HepG2 (cell line): ENCODE data around the gene PXDC1. TPM values are rescaled to one million over a fixed set of nuclear protein-coding genes. Genes with fewer than 3 reads are reported as not detected.

Experiments used
- CBX1 ChIP-seq: IDR thresholded peaks from one replicate; pipeline ENCODE4 v1.6.1; 2016; ENCODE audit warnings: antibody characterized with exemption, low read depth
- GLMP ChIP-seq: sonication (generic); formaldehyde crosslinking; IDR thresholded peaks from 2 replicates; pipeline ENCODE4 v1.9.0; 2021; ENCODE audit warnings: missing genetic modification reagents, mild to moderate bottlenecking, borderline replicate concordance
- IRF9 ChIP-seq: sonication (generic); formaldehyde crosslinking; IDR thresholded peaks from 2 replicates; pipeline ENCODE4 v1.8.0; 2022; ENCODE audit warnings: missing genetic modification reagents, mild to moderate bottlenecking, borderline replicate concordance
- KDM4B ChIP-seq: sonication (generic); formaldehyde crosslinking; IDR thresholded peaks from 2 replicates; pipeline ENCODE4 v1.4.0; 2020; ENCODE audit warnings: missing genetic modification reagents
- KDM6A ChIP-seq: IDR thresholded peaks from 2 replicates; pipeline ENCODE4 v1.6.1; 2016; ENCODE audit warnings: low read depth
- MEIS2 ChIP-seq: sonication (generic); formaldehyde crosslinking; IDR thresholded peaks from 2 replicates; pipeline ENCODE4 v1.9.0; 2021; ENCODE audit warnings: mild to moderate bottlenecking, missing genetic modification reagents
- MYPOP ChIP-seq: sonication (generic); formaldehyde crosslinking; IDR thresholded peaks from 2 replicates; pipeline ENCODE4 v1.8.1; 2023; ENCODE audit warnings: mild to moderate bottlenecking, moderate library complexity, missing genetic modification reagents
- NFRKB ChIP-seq: fragments of 450-650 bp; IDR thresholded peaks from 2 replicates; pipeline ENCODE4 v1.6.1; 2017
- NR2C2 ChIP-seq: sonication (generic); formaldehyde crosslinking; IDR thresholded peaks from 2 replicates; pipeline ENCODE4 v1.4.0; 2020; ENCODE audit warnings: missing genetic modification reagents, mild to moderate bottlenecking, moderate library complexity, borderline replicate concordance
- POLR2AphosphoS2 ChIP-seq: IDR thresholded peaks from 2 replicates; pipeline ENCODE4 v1.6.1; 2011; ENCODE audit warnings: low read depth, low read length, improper control_type of control experiment
- PPARG ChIP-seq: conservative IDR thresholded peaks from 2 replicates; pipeline ENCODE4 v1.6.1; 2016; ENCODE audit warnings: missing biosample characterization, missing genetic modification reagents
- PREB ChIP-seq: sonication (generic); formaldehyde crosslinking; IDR thresholded peaks from 2 replicates; pipeline ENCODE4 v1.4.0; 2020; ENCODE audit warnings: missing genetic modification reagents
- RARA ChIP-seq: IDR thresholded peaks from 2 replicates; pipeline ENCODE4 v1.6.1; 2016; ENCODE audit warnings: missing genetic modification reagents, missing compliant biosample characterization
- RBAK ChIP-seq: sonication (generic); formaldehyde crosslinking; IDR thresholded peaks from 2 replicates; pipeline ENCODE4 v1.5.1; 2020; ENCODE audit warnings: mild to moderate bottlenecking, missing genetic modification reagents
- SMARCC2 ChIP-seq: fragments of 450-650 bp; IDR thresholded peaks from 2 replicates; pipeline ENCODE4 v1.6.1; 2017; ENCODE audit warnings: antibody characterized with exemption, mild to moderate bottlenecking
- SNRNP70 ChIP-seq: fragments of 200-400 bp; formaldehyde crosslinking; IDR thresholded peaks from 2 replicates; pipeline ENCODE4 v1.6.1; 2017; ENCODE audit warnings: mild to moderate bottlenecking, low read depth, low read length, moderate library complexity
- SOX5 ChIP-seq: IDR thresholded peaks from 2 replicates; pipeline ENCODE4 v1.6.1; 2016; ENCODE audit warnings: borderline replicate concordance
- SRSF4 ChIP-seq: fragments of 200-400 bp; formaldehyde crosslinking; IDR thresholded peaks from one replicate; pipeline ENCODE4 v1.6.1; 2018; ENCODE audit warnings: mild to moderate bottlenecking, low read depth, low read length, moderate library complexity; ENCODE audit not compliant: poor library complexity, severe bottlenecking
- STAT5B ChIP-seq: sonication (generic); formaldehyde crosslinking; IDR thresholded peaks from 2 replicates; pipeline ENCODE4 v1.4.0; 2020; ENCODE audit warnings: missing genetic modification reagents
- TARDBP ChIP-seq: sonication (generic); formaldehyde crosslinking; IDR thresholded peaks from 2 replicates; pipeline ENCODE4 v1.8.0; 2022; ENCODE audit warnings: mild to moderate bottlenecking, missing genetic modification reagents
- ZNF230 ChIP-seq: sonication (generic); formaldehyde crosslinking; IDR thresholded peaks from 2 replicates; pipeline ENCODE4 v1.4.0; 2020; ENCODE audit warnings: mild to moderate bottlenecking, missing genetic modification reagents
- ZNF282 ChIP-seq: fragments of 450-650 bp; IDR thresholded peaks from 2 replicates; pipeline ENCODE4 v1.6.1; 2018; ENCODE audit not compliant: partially characterized antibody
- ZNF362 ChIP-seq: sonication (generic); formaldehyde crosslinking; IDR thresholded peaks from 2 replicates; pipeline ENCODE4 v1.4.0; 2020; ENCODE audit warnings: missing genetic modification reagents, mild to moderate bottlenecking, borderline replicate concordance
- ZNF501 ChIP-seq: sonication (generic); formaldehyde crosslinking; IDR thresholded peaks from 2 replicates; pipeline ENCODE4 v1.5.1; 2020; ENCODE audit warnings: mild to moderate bottlenecking, moderate library complexity, missing genetic modification reagents
- ZNF543 ChIP-seq: sonication (generic); formaldehyde crosslinking; IDR thresholded peaks from 2 replicates; pipeline ENCODE4 v1.4.0; 2020; ENCODE audit warnings: mild to moderate bottlenecking, missing genetic modification reagents
- ZNF737 ChIP-seq: sonication (generic); formaldehyde crosslinking; IDR thresholded peaks from 2 replicates; pipeline ENCODE4 v1.5.0; 2020; ENCODE audit warnings: missing genetic modification reagents, mild to moderate bottlenecking, borderline replicate concordance
- polyA plus RNA-seq, 8 experiments: library from polyadenylated mRNA; depleted of rRNA in 3 of 8; stranded (reverse) in 7 of 8; unstranded in 1 of 8; fragments of >200 nt; fragmentation: Illumina TruSeq in 4 of 8; extraction: Trizol in 4 of 8; gene quantifications; 2 replicates each; pipeline versions ENCODE4 v1.2.1 to v1.2.3, GENCODE V29; 2011 to 2016; ENCODE audit warnings: low read depth in 4 of 8, missing spikeins in 1 of 8, mixed read lengths in 1 of 8; ENCODE audit not compliant: insufficient read depth in 1 of 8
- total RNA-seq, 5 experiments: library from RNA; depleted of rRNA; stranded (reverse); fragments of >200 nt; fragmentation: Illumina TruSeq; extraction: Trizol; gene quantifications; 2 replicates each; pipeline ENCODE4 v1.2.3, GENCODE V29; 2016; ENCODE audit warnings: low read depth in 1 of 5

The PXDC1 gene
- total and polyA plus RNA-seq, 2 of the 13 experiments (the other 11 are each of a cell fraction or from before 2014, with no cell fraction given), result 32.4 to 34.7 TPM

GRCh38 chr6:3748208-3749066, 3.1 kb downstream of the PXDC1 start (continued):
- peak; percentile 61; the same call in 1 of the 2 replicates for TF ChIP-seq RARA (CRISPR knock-in tag)
- no peak for TF ChIP-seq ZNF282
- TF ChIP-seq IRF9 (CRISPR knock-in tag), result no peak; the same call in 1 of the 2 replicates
- TF ChIP-seq KDM6A (CRISPR knock-in tag), result no peak
- TF ChIP-seq STAT5B (CRISPR knock-in tag), result no peak
- no peak for TF ChIP-seq MYPOP
- TF ChIP-seq ZNF230 (CRISPR knock-in tag), result no peak
- TF ChIP-seq NFRKB, result no peak
- no peak for TF ChIP-seq SMARCC2
- no peak for TF ChIP-seq ZNF543 (CRISPR knock-in tag)
- TF ChIP-seq CBX1, result no peak
- TF ChIP-seq TARDBP (CRISPR knock-in tag), result peak; percentile 57; the same call in 1 of the 2 replicates
- no peak for TF ChIP-seq SRSF4
- peak; percentile 84 for TF ChIP-seq MEIS2 (CRISPR knock-in tag)
- TF ChIP-seq ZNF362 (CRISPR knock-in tag), result peak; percentile 56; the same call in 1 of the 2 replicates
- TF ChIP-seq KDM4B (CRISPR knock-in tag), result peak; percentile 59; the same call in 1 of the 2 replicates
- 0 out of 2 replicates have a peak, but pooled peaks have one; percentile 25 for TF ChIP-seq PPARG (CRISPR knock-in tag)
- no peak for TF ChIP-seq RBAK (CRISPR knock-in tag)
- peak; percentile 45 for TF ChIP-seq ZNF501 (CRISPR knock-in tag)
- TF ChIP-seq GLMP (CRISPR knock-in tag), result no peak
- TF ChIP-seq SOX5 (CRISPR knock-in tag), result peak; percentile 52; the same call in 1 of the 2 replicates
- no peak for TF ChIP-seq SNRNP70
- TF ChIP-seq POLR2AphosphoS2, result 0 out of 2 replicates have a peak, but pooled peaks have one; percentile 39
- no peak for TF ChIP-seq PREB (CRISPR knock-in tag)
- no peak for TF ChIP-seq ZNF737 (CRISPR knock-in tag)
- TF ChIP-seq NR2C2 (CRISPR knock-in tag), result no peak
